GM18858 (cell line): ENCODE measurements around the gene TRPC4AP.
"Not testable (repeated sequence)": the region's sequence is repeated elsewhere in the genome, so short reads cannot be mapped to it uniquely, and the experiment has no call there.

ENCODE experiments used
- ATAC-seq: cut with Tn5 transposase; IDR thresholded peaks from one replicate; pipeline ENCODE4 v1.9.1; 2021; ENCODE audit not compliant: unreplicated experiment

TRPC4AP gene

GRCh38 chr20:35104685-35105295 lies 12.2 kb upstream of the TRPC4AP start:
- ATAC-seq: no peak

GRCh38 chr20:35101620-35102019 lies 9.0 kb upstream of the TRPC4AP start:
- no peak for ATAC-seq

GRCh38 chr20:35093267-35093884 lies 769 bp upstream of the TRPC4AP start:
- ATAC-seq: no peak

- ATAC-seq: no peak
Measured at GRCh38 chr20:35091816-35092523, 637 bp downstream of the TRPC4AP start.

GRCh38 chr20:35088231-35089145 lies 4.1 kb downstream of the TRPC4AP start:
- ATAC-seq: no peak

- ATAC-seq: no peak
Measured at GRCh38 chr20:35087791-35088190, 4.8 kb downstream of the TRPC4AP start.

- no peak for ATAC-seq
Measured at GRCh38 chr20:35087355-35087754, 5.3 kb downstream of the TRPC4AP start.

- no peak for ATAC-seq
Measured at GRCh38 chr20:35085477-35086225, 7.0 kb downstream of the TRPC4AP start.

- ATAC-seq: no peak
Measured at GRCh38 chr20:35084998-35085397, 7.6 kb downstream of the TRPC4AP start.

- ATAC-seq: not testable (repeated sequence)
Measured at GRCh38 chr20:35080348-35080642, 12.3 kb downstream of the TRPC4AP start.

GRCh38 chr20:35079472-35080347 lies 12.9 kb downstream of the TRPC4AP start:
- no peak for ATAC-seq

- ATAC-seq: no peak
Measured at GRCh38 chr20:35077872-35078271, 14.7 kb downstream of the TRPC4AP start.

GRCh38 chr20:35077341-35077740 lies 15.3 kb downstream of the TRPC4AP start:
- ATAC-seq: no peak

GRCh38 chr20:35071436-35072153 lies 21.0 kb downstream of the TRPC4AP start:
- ATAC-seq: not testable (repeated sequence)

GRCh38 chr20:35066194-35066593 lies 26.4 kb downstream of the TRPC4AP start:
- ATAC-seq: no peak

GRCh38 chr20:35065181-35065580 lies 27.4 kb downstream of the TRPC4AP start:
- ATAC-seq: no peak

GRCh38 chr20:35063168-35063567 lies 29.4 kb downstream of the TRPC4AP start:
- ATAC-seq: no peak

GRCh38 chr20:35062478-35062877 lies 30.1 kb downstream of the TRPC4AP start:
- no peak for ATAC-seq

GRCh38 chr20:35060168-35060567 lies 32.4 kb downstream of the TRPC4AP start:
- ATAC-seq: no peak
